ENCODE data around the gene OTUD7B. TPM values are rescaled to one million over a fixed set of nuclear protein-coding genes. Genes with fewer than 3 reads are reported as not detected.

OTUD7B gene
- total and polyA plus RNA-seq, 9 of the 15 experiments (the other 6 are each of a cell fraction or from before 2014, with no cell fraction given): 0.96 to 18.8 (median 7.4) TPM

GRCh38 chr1:149888247-149888998, 122.1 kb downstream of the OTUD7B start (continued):
- TF ChIP-seq THRA (IDR thresholded peaks at IDR 0.05) (no peak), FOXK1 (CRISPR knock-in tag; IDR thresholded peaks at IDR 0.05; ENCODE audit: borderline replicate concordance) (no peak), CHCHD3 (CRISPR knock-in tag; IDR thresholded peaks at IDR 0.05) (no peak; the same call in 1 of the 2 replicates), DPF2 (IDR thresholded peaks at IDR 0.05) (peak; percentile 76), ZBTB7A (IDR thresholded peaks at IDR 0.05; ENCODE audit: borderline replicate concordance, control insufficient read depth, low read depth, low read length) (no peak), GTF2A2 (tag; IDR thresholded peaks at IDR 0.05) (peak; percentile 76; the same call in 1 of the 2 replicates), ZNF175 (CRISPR knock-in tag; IDR thresholded peaks at IDR 0.05; ENCODE audit: low read depth) (no peak), ZHX1 (conservative IDR thresholded peaks at IDR 0.05; ENCODE audit: low read length) (no peak), ETV1 (tag; conservative IDR thresholded peaks at IDR 0.05; ENCODE audit: low read depth) (peak; percentile 69), ZFP30 (CRISPR knock-in tag; IDR thresholded peaks at IDR 0.05; ENCODE audit: borderline replicate concordance) (no peak), ZBTB49 (CRISPR knock-in tag; IDR thresholded peaks at IDR 0.05; ENCODE audit: borderline replicate concordance) (no peak; the same call in 1 of the 2 replicates), E2F3 (CRISPR knock-in tag; IDR thresholded peaks at IDR 0.05) (no peak), MEF2D (tag; conservative IDR thresholded peaks at IDR 0.05; ENCODE audit: low read depth) (0 out of 2 replicates have a peak, but pooled peaks have one; percentile 32), ERF (CRISPR knock-in tag; IDR thresholded peaks at IDR 0.05) (0 out of 2 replicates have a peak, but pooled peaks have one; percentile 41), ZNF282 (CRISPR knock-in tag; IDR thresholded peaks at IDR 0.05) (no peak), ZNF354B (CRISPR knock-in tag; IDR thresholded peaks at IDR 0.05) (no peak), DACH1 (IDR thresholded peaks at IDR 0.05; ENCODE audit: partially characterized antibody) (no peak), ZNF217 (CRISPR knock-in tag; IDR thresholded peaks at IDR 0.05) (no peak), KAT8 (IDR thresholded peaks at IDR 0.05; ENCODE audit: low read depth) (no peak), HNRNPLL (IDR thresholded peaks at IDR 0.05; ENCODE audit: low read depth, low read length, poor library complexity, severe bottlenecking) (no peak), NR2C1 (IDR thresholded peaks at IDR 0.05) (no peak), NR2C1 (tag; IDR thresholded peaks at IDR 0.05) (no peak), CGGBP1 (CRISPR knock-in tag; IDR thresholded peaks at IDR 0.05) (0 out of 2 replicates have a peak, but pooled peaks have one; percentile 68)

Data from K562 (cell line).